IPS DF 4.7 (cell line): ENCODE measurements around the gene TRIM25.

Source experiments
- DNase-seq: peaks from one replicate; pipeline ENCODE4 v3.0.0-alpha.2; 2013; ENCODE audit warnings: low spot score; ENCODE audit errors: extremely low read depth

Gene TRIM25

DNA sequence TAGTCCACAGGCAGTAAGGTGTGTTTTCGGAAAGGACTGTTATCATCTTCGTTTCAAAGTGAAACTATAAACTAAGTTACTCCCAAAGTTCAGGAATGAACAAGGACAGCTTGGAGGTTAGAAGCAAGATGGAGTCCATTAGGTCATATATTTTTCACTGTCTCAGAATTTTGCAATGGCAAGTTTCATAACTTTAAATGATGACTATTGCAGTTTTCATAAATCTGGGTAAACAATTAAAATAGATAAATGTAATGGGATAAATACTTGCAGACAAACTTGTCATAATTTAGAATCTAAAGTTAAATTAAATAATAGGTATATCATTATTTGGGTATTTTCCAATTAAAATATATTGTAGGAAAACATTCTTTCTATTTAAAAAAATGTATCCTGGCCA is 14.7 kb upstream of the TRIM25 start:
- DNase-seq = no peak

DNA sequence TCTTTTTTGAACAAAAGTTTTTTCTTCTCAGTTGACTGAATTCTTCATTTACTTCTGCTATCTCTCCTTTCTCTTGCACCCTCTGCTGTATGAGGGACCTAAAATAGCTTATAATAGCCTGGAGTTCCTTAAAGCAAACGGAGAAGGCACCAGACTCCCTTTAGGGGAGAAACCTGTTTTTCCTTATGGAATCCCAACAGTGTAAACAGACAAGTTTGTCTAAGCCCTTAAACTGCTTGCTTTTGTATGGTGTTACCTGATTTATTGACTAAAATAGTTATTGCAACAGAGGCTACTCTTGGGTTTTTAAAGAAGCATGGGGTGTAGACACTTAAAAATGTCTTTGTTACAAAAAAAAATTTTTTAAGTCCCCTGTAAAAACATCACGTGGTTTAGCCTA is 12.9 kb upstream of the TRIM25 start:
- no peak for DNase-seq

DNA sequence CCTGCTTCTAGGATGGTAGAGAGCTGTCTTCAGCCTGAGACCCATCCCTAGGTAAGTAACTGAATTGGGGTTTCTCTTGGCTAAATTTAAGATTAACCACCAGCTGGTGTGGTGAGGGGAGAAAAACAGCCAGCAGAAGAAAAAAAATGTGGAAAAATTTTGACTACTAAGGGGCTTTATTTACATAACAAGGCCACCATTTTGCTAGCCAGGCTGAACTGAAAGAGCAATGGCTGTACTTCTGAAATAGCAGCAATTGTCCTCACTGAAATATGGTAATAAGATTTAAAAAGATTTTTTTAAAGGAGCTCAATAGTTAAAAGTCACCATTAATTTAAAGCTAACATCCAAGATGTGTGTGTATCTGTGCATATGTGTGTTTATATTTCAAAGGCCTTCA is 12.4 kb upstream of the TRIM25 start:
- DNase-seq = no peak

DNA sequence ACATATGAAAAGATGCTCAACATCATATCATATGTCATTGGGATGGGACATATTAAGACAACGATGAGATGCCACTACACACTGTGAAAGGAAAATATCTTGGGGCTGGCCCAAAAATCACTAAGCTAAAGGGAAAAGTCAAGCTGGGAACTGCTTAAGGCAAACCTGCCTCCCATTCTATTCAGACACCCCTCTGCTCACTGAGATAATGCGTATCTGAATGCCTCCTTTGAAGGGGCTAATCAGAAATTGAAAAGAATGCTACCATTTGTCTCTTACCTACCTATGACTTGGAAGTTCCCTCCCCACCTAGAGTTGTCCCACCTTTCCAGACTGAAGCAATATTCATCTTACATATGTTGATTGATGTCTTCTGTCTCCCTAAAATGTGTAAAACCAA is 11.2 kb upstream of the TRIM25 start:
- no peak for DNase-seq

DNA sequence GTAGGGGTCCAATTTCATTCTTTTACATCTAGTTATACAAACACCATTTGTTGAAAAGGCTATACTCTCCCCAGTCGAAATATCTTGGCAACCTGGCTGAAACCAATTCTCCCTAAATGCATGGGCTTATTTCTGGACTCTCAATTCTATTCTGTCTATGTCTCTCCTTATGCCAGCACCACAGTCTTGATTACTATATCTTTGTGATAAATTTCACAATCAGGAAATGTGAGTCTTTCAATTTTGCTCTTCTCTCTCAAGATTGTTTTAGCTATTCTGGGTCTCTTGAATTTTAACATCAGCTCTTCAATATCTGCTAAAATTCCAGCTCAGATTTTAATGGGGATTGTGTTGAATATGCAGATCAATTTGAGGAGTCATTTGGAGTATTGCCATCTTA is 5.9 kb upstream of the TRIM25 start:
- DNase-seq = no peak

DNA sequence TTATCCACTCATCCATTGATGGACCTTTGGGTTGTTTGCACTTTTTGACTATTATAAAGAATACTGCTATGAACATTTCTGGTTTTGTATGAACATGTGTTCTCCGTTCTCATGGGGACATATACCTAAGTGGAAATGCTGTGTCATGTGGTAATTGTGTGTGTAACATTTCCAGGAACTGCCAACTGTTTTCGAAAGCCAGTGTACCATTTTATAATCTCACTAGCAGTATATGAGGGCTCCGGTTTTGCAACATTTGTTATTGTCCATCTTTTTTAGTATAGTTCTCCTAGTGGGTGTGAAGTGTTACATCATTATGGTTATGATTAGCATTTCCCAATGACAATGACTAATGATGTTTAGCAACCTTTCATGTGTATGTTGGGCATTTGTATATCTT is 5.1 kb upstream of the TRIM25 start:
- no peak for DNase-seq

DNA sequence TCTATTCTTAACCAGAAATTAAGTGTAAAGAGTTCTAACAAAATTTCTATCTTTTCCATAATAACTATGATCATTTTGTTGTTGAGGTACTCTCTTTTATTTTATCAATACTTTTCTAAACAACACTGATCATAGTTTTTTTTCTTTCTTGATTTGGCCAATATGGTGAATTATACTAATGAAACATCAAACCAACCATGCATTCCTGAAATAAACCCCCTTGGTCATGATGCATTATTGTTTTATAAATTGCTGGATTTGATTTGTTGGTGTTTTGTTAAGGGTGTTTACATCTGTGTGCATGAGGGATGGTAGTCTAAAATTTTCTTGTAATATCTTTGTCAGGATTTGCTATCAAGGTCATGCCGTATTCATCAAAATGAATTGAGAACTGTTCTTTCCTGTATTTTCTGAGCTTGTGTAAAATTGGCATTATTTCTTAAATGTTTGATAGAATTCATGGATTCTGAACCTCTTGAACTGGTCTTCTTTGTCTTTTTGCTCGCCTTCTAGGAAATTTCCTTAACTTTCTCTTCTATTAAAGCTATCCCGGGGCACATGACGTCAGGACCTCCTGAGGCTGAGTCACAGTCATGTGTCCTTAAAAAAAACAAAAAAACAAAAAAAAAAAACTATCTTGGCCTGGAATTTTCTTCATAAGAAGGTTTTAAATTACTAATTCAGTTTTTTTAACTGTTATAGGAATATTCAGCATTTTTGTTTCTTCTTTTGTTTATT is 3.9 kb upstream of the TRIM25 start:
- DNase-seq = no peak

DNA sequence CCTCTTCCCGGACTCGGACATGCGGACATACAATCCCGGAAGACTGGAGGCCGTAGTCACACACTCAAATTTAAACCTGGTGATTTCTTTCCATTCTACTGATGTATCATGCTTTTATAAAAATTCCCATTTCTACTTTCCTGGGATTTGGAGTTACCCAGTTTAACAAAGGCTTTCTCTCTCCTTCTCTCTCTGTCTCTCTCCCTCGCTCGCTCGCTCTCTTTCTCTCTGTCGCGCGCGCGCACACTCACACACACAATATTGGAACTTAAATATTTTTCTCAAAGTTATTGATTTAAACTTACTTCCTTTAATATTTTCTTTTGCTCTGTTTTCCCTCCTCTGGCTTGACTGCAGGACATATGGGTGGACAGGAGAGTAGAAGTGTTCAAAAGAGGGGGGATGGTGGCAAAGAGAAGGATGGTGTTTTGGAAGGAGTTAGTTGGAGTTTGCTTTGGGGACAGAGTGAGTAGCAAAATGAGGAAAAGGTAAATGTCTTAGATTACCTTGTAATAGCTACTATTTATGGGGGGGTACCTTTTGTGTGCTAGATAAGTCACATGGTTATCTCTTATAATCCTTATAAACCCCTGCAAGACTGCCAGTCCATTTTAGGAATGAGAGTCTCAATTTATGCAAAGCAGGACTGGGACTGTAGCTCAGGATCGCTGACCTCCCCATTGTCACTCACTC is 878 bp upstream of the TRIM25 start:
- DNase-seq = no peak

DNA sequence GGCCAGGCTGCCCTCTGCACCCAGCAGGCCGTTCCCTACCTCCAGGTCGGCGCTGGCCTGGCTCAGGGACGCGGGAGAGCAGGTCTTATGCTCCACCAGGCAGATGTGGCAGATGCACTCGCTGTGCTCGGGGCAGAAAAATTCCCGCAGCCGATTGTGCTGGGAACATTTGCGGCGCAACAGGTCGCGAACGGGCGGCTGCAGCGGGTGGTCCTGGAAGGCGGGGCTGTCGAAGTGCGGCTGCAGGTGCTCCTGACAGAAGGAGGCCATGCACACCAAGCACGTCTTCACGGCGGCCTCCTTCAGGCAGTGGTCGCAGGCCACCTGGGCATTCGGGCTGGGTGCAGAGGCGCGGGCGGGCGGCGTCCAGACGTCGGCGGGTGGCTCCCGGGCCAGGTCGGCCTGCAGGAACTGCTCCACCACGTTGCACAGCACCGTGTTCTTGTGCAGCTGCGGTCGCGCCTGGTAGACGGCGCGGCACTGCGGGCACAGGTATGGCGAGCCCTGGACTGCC is 439 bp downstream of the TRIM25 start:
- no peak for DNase-seq

DNA sequence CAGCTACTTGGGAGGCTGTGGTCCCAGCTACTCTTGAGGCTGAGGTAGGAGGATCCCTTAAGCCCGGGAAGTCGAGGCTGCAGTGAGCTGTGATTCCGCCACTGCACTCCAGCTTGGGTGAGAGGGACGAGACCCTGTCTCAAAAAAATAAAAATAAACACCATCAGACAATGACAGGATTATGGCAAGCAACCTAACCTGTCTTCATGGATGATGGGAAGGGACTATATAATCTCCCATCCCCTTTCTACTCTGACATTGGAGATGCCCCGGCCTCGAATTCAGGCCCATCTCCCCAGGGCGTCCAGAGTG is 893 bp downstream of the TRIM25 start:
- DNase-seq = no peak

DNA sequence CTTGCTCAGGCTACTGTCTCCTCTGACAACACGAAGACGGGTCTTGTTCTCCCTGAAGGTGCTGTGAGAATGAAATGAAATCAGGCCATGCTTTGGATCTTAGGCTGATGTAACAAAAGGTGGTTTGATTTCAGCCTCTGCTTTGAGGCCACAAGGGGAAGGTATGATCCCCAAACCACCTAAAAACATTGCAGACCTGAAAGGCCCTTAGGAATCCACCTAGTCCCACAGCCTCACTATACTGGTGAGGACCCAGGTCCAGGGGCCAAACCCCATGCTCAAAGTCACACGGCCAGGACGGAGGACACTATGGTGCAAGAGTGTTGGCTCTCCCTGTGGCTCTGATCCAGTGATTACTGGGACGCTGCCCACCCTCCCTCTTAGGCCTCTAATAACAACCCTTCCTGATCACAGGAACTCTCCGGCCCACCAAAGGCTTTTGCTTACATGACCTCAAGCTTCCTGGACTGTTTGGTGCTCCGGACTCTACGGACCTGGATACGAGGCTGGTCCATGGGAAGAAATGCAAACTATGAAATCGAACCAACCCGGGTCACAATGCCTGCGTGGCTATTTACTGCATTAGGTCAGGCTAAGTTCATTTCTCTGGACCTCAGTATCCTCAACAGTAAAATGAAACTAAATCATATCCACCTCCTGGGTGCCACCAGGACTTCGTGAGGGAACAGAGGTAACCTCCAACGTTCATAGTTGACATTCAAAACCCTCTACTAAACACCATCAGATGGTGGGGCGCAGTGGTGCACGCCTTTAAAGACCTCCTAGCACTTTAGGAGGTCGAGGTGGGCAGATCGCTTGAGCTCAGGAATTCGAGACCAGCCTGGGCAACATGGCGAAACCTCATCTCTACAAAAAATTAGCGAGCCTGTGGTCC is 1.5 kb downstream of the TRIM25 start:
- DNase-seq = no peak

DNA sequence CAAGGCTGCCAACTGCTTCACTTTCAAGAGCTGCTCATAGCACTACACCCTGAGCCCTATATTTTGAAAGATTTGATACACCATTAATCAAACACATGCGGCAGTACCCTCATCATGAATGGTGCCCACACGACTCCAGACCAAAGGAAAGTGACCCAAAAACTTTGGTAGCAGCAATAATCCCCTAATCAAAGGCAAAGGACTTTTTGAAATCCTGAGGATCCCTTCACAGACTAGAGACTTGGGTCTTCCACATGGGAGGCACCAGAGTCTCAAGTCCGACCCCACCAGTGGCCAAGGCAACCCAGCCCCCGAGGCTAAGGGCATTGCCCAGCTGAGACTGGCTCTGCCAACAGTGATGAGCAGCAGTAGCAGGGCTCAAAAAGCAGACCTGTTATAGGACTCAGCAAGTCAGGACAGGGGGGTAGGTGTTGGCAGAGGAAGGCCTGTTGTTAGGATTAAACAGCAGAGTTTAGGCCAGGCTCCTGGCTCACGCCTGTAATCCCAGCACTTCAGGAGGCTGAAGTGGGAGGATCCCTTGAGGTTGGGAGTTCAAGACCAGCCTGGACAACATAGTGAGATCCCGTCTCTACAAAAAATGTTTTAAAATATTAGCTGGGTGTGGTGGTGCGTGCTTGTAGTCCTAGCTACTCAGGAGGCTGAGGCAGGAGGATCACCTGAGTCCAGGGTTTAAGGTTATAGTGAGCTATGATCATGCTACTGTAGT is 3.2 kb downstream of the TRIM25 start:
- DNase-seq = no peak

DNA sequence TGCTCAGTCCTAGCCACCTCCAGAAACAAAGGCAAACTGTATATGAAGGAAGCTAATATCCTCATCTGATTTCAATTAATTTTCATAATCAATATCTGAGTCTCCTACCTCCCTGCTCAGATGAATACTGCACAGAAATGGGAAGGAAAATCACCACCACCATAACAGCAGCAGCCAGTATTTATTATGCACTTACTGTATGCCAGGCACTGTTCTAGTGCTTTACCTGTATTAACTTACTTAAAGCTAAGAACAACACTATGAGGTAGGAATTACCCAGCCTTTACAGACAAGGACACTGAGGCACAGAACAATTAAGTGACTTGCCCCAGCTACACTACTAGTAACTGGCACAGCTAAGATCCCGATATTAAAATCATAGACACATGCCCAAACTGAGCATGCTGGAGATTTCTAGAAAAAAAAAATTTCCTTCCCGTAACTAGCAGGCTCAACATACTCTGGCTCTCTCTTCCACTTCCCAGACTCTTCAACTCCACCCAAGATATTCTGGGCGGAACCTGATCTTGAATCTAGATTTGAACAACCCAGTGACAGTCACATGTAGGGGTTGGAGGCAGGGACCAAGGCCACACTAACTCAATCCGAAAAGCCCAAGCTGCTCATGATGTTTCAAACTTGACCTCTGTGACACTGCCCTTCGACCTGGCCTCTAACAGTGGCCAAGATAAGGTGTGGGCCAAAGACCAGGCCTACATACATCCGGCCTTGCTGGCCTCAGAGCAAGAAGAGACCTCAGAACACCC is 3.9 kb downstream of the TRIM25 start:
- DNase-seq = no peak

DNA sequence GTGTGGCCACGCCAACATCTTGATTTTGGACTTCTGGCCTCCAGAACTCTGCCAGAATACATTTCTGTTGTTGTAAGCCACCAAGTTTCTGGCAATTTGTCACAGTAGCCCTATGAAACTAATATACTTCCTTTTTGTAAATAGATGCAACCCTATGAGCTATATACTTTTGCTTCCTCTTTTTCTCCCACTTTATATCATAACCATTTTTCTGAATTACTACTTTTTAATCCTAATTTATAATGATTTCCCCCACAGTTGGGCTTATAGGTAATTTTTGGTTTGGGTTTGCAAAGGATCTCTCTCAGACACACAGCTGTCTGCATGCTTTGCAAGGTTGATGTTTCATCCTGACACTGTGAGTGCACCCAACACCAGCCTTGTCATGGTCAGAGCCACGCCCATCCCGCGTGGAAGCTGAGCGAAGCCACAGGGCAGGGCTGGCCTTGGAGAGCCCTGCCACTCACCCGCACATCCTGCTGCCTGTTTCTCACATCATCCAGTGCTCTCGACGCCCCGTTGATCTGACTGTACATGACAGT is 5.8 kb downstream of the TRIM25 start:
- no peak for DNase-seq

DNA sequence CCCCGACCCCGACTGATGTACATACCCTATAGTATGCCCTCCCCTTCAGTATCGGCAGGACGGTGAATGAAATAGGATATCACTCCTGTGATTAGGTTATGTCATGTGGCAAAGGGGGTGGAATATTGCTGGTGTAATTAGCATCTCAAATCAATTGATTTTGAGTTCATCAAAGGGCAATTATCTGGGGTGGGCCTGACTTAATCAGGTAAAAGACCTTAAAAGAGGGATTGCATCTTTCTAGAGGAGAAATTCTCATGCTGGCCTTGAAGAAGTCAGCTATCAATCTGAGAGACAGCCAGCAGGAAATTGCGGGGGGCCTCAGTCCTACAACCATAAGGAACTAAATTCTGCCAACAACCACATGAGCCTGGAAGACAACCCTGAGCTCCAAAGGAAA is 10.3 kb downstream of the TRIM25 start:
- DNase-seq = no peak

DNA sequence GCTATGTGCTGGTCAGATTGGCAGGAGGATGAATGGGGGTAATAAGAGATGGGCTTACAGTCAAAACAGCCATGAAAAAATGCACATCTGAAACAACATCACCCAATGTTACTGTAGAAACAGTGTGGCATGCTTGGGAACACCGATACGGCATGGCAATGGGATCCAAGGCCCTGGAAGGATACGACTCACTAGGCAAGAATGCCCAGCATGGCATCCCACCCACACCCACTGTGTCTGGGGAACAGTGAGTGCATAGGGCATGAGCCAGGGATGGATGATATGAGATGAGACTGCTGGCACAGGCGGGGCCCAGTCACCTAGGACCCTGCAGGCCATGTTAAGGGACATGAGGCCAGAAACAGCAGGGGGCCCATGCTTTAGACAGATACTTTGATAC is 11.5 kb downstream of the TRIM25 start:
- DNase-seq = no peak

DNA sequence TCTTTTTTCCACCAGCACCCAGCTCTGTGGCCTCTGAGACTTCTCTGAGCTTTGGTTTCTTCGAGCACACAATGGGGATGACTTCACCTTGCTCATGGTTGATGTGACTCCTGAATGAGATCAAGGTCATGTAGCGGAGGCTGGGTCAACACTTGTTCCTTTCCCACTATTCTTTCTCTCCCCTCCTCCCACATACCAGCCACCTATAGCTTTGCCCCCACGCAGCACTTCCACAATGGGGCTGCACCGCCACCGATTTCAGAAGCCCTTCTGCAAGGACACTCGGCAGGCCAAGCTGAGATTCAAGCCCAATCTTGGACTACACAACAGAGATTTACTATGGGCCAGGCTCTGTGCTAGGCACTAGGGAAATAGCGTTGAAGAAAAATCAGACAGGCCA is 14.4 kb downstream of the TRIM25 start:
- DNase-seq = no peak

DNA sequence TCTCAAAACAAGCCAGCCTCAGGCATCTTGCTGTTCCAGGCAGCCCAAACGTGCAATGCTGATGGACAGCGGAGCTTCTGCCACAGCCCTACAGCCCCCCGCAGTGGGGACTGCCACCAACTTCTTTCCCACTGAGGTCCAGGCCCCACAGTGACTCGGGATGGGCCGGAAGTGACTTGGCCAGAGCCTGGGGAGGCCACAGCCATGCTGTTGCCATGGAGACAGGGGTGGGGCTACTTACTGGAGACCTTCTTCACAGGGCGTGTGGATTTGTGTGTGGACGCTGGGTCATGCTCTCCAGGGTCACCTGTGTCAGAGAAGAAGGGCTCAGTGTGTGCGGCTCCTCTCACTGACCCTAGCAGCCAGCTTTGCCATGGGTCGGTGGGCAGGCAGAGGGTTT is 15.0 kb downstream of the TRIM25 start:
- no peak for DNase-seq

DNA sequence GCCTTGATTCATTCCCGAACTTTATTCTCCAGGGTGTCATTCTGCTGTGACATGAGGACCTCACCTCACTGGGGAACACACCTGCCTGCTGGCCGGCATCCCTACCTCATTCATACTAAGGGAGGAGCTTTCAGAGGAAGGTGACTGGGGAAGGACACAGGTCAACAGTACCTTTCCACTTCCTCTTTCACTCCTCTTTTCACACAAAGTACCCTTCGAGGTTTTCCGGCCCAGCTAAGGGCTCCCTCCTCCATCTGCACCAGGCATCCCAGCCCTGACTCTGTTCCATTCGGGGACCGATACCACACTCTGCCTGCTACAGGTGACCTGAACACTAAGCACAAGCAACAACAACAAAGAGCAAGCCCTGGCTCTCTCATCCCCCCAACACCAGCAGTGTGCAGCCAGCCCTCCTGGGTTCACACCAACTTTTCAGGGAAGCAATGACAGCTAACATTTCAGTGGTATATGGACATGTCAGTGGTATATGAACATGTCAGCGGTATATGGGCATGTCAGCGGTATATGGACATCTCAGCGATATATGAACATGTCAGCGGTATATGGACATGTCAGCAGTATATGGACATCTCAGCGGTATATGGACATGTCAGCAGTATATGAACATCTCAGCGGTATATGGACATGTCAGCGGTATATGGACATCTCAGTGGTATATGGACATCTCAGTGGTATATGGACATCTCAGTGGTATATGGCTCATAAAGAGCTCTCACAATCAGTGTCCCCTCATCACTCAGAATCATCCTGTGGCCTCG is 16.0 kb downstream of the TRIM25 start:
- DNase-seq = no peak

DNA sequence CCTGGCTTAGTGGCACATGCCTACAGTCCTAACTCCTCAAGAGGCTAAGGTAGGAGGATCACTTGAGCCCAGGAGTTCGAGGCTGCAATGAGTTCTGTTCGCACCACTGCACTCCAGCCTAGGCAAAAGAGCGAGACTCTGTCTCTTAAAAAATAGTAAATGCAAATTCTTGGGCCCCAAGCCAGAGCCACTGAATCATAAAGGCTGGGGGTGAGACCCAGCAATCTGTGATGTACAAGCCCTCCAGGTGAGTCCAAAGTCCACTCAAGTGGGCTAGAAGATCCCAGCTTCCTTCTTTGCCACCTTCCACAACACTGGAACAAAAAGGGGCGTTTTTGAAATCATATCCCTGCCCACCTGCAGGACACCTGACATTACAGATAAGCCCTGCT is 16.9 kb downstream of the TRIM25 start:
- no peak for DNase-seq
